GM12873 (cell line): ENCODE data around the gene TAS2R7.

Source experiments
- CTCF ChIP-seq: IDR thresholded peaks from 2 replicates; pipeline ENCODE4 v1.5.1; 2012; ENCODE audit warnings: low read depth, mild to moderate bottlenecking, moderate library complexity, low read length, control low read depth; ENCODE audit not compliant: insufficient read depth; ENCODE audit errors: missing control alignments

TAS2R7 gene

GRCh38 chr12:10783252-10783651 lies 19.2 kb downstream of the TAS2R7 start:
- no peak for TF ChIP-seq CTCF

GRCh38 chr12:10779103-10779502 lies 23.3 kb downstream of the TAS2R7 start:
- no peak for TF ChIP-seq CTCF

GRCh38 chr12:10771132-10771733 lies 31.2 kb downstream of the TAS2R7 start:
- TF ChIP-seq CTCF: peak; percentile 42

DNA sequence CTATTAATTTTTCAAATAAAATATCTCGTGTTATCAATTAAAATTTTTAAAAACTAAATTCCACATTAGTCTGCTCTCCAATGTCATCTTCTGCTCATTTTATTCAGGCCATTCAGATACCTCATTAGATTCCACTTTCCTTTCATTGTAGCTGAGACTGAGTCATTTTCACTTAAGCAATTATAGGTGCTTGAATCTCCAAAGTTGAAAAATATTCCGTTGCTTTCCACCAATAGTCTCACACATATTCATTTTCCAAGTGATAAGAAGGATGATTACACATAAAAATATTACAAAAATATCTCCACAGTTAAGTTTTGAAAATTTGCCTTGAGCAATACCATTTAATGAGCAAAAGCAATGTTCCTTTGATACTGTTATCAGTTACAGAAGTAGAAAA lies 42.8 kb downstream of the TAS2R7 start:
- no peak for TF ChIP-seq CTCF

DNA sequence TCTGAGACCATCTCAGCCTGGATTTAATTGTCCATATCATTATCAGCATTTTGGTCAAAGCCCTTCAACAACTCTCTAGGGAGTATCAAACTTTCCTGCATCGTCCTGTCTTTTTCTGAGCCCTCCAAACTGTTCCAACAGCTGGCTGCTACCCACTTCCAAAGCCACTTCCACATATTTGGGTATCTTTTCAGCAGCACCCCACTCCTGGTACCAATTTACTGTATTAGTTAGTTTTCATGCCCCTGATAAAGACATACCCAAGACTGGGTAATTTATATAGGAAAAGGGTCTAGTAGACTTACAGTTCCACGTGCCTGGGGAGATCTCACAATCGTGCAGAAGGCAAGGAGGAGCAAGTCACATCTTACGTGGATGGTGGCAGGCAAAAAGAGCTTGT lies 46.2 kb downstream of the TAS2R7 start:
- TF ChIP-seq CTCF: no peak

- no peak for TF ChIP-seq CTCF
Measured at GRCh38 chr12:10753059-10753458, 49.4 kb downstream of the TAS2R7 start.
